ENCODE data around the gene ANKS1B. TPM values are rescaled to one million over a fixed set of nuclear protein-coding genes. Genes with fewer than 3 reads are reported as not detected.

Gene ANKS1B
- total and polyA plus RNA-seq, 2 of the 4 experiments (the other 2 are of a cell fraction), result 0.17 to 0.18 TPM

- Histone ChIP-seq H3K27me3 (ENCODE audit: control insufficient read depth, insufficient read depth, low read length) (no peaks in the 10 kb centered on the region), H3K9ac (ENCODE audit: low read depth, low read length) (no peak overlapping the region), H4K8ac (ENCODE audit: low read depth in 2 of 2, low read length in 2 of 2) (no peak overlapping the region), H4K91ac (ENCODE audit: insufficient read depth, low read depth, low read length) (no peak overlapping the region), H4K20me1 (ENCODE audit: insufficient read depth, low read length) (no peaks in the 10 kb centered on the region), H3K18ac (ENCODE audit: low read depth, low read length) (no peak overlapping the region), H3K27ac (ENCODE audit: insufficient read depth, low read length) (no peak overlapping the region), H2BK5ac (ENCODE audit: low read depth, low read length, poor library complexity, severe bottlenecking) (no peak overlapping the region), H3K23ac (ENCODE audit: low read depth, low read length) (no peak overlapping the region), H3K56ac (ENCODE audit: extremely low read depth, insufficient read depth, low read length) (no peak overlapping the region), H2BK20ac (ENCODE audit: low read depth, low read length) (no peak overlapping the region), H4K5ac (ENCODE audit: low read depth, low read length) (no peak overlapping the region), H3K4ac (ENCODE audit: low read depth, low read length) (no peak overlapping the region), H3K4me3 (ENCODE audit: insufficient read depth, low read depth, low read length) (no peak overlapping the region), H3K36me3 (ENCODE audit: control insufficient read depth, insufficient read depth, low read length) (no peaks in the 10 kb centered on the region), H3K9me3 (ENCODE audit: control insufficient read depth, insufficient read depth, low read length) (no peaks in the 10 kb centered on the region), H2AK9ac (replicated peaks; ENCODE audit: low read depth, low read length, poor library complexity) (no peak overlapping the region), H3K4me2 (ENCODE audit: low read depth, low read length) (no peak overlapping the region), H2BK120ac (ENCODE audit: low read depth, low read length) (no peak overlapping the region), H3K4me1 (ENCODE audit: control insufficient read depth, insufficient read depth, low read length) (no peaks in the 10 kb centered on the region), H3K9me1 (ENCODE audit: insufficient read depth, low read length) (no peaks in the 10 kb centered on the region), H2AFZ (replicated peaks; ENCODE audit: low read length, poor library complexity) (no peak overlapping the region), H2BK15ac (ENCODE audit: low read depth, low read length) (no peak overlapping the region), H3K14ac (replicated peaks; ENCODE audit: low read depth, low read length) (no peak overlapping the region), H3K79me1 (ENCODE audit: low read depth in 1 of 2, low read length in 2 of 2) (no peaks in the 10 kb centered on the region), H2AK5ac (ENCODE audit: low read depth, low read length) (no peak overlapping the region)
- DNase-seq, result no peak
- ATAC-seq (ENCODE audit: low read depth), result no peak
- CTCF ChIA-PET, result no interaction called here
- intact Hi-C loops (cut with micrococcal nuclease), result no loop called here
- POLR2A ChIA-PET (ENCODE audit: unreplicated experiment), result no interaction called here
- in situ Hi-C loops (cut with MboI; ENCODE audit: low sequenced_read_pairs), result no loop called here
- dilution Hi-C loops (cut with HindIII; ENCODE audit: low sequenced_read_pairs, unreplicated experiment), result no loop called here
- TF ChIP-seq RCOR1 (IDR thresholded peaks at IDR 0.05; ENCODE audit: insufficient replicate concordance, low read length) (no peak), RFX5 (IDR thresholded peaks at IDR 0.05; ENCODE audit: low read depth, low read length) (no peak), CEBPB (IDR thresholded peaks at IDR 0.05; ENCODE audit: low read depth, low read length) (no peak), MXI1 (IDR thresholded peaks at IDR 0.05; ENCODE audit: borderline replicate concordance, low read depth, low read length) (no peak), ELK1 (IDR thresholded peaks at IDR 0.05; ENCODE audit: borderline replicate concordance, low read depth, low read length) (no peak), MAFK (IDR thresholded peaks at IDR 0.05; ENCODE audit: low read depth, low read length) (no peak), POLR2A (IDR thresholded peaks at IDR 0.05; ENCODE audit: low read depth, low read length) (no peak)
- 69% methylated on average over 6 of the region's 12 CpGs; no CpG with 5 or more reads in 1 of the 2 experiments for WGBS, 2 experiments (ENCODE audit: extremely low coverage in 2 of 2, insufficient read length in 1 of 2)
- BruUV-seq (replicated peaks), result no TSS peak
These were observed 979.8 kb downstream of the ANKS1B start for GRCh38 chr12:99004799-99005466.

Data from IMR-90 (cell line).